PC-3 (cell line): Measurements from ENCODE around the gene SPDEF.

Source experiments
- CTCF ChIP-seq: fragments of 300-600 bp; sonication (generic); conservative IDR thresholded peaks from 2 replicates; pipeline ENCODE4 v1.5.1; 2017; ENCODE audit warnings: antibody characterized with exemption, low read depth, mild to moderate bottlenecking, low read length
- EZH2 ChIP-seq: fragments of 300-600 bp; sonication (generic); IDR thresholded peaks from one replicate; pipeline ENCODE4 v1.6.1; 2017; ENCODE audit warnings: antibody characterized with exemption, mild to moderate bottlenecking, low read length; ENCODE audit not compliant: unreplicated experiment

- no peak for TF ChIP-seq CTCF
- TF ChIP-seq EZH2 = no peak
These were observed 31.2 kb downstream of the SPDEF start for GRCh38 chr6:34524971-34525370.
